NCI-H2171 treated with DMSO at 0.1 percent for 48 hours (cell line): ENCODE results near the gene NKAIN2.
A peak's percentile ranks its signal among the peaks of the same experiment; 100 is the strongest.
"Not testable (repeated sequence)": the region's sequence is repeated elsewhere in the genome, so short reads cannot be mapped to it uniquely, and the experiment has no call there.

ENCODE experiments used
- DNase-seq: peaks from one replicate; lab custom pipeline; 2025; lab: John Stamatoyannopoulos, UW

Gene NKAIN2

DNA sequence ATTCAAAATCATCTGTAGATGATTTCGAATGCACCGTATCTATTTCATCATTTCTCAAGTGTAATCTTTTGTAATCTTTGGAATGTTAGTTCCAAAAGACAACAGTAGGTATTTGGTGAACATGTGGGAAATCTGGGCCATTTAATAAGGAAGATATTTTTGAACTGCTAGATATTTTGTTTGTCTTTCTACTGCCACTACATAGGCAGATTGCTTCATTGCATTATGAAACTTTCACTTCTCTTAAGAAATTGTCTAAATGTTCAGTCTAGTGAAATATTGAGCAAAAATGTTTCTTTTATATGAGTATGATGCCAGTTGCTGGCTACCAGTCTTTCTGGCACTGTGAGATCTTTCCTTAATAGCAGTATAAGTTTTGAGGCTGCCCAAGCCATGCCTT is 630.8 kb downstream of the NKAIN2 start:
- DNase-seq: no peak

DNA sequence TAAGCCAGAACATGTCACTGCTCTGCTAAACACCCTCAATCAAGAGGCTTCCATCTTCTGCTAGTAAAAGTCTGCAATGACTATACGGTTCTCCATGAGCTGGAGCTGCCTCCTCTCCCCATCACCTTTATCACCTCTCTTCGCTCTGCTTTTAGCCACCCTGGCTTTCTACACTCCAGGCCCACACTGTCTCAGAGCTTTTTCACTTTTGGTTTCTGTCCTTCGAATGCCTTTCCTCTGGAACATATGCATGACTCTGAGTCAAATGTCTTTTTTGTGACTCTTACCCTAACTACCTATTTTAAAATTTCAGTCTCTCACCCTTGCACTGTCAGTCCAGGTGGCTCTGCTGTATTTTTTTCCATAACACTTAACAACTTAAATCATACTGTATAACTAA is 633.1 kb downstream of the NKAIN2 start:
- DNase-seq: no peak

DNA sequence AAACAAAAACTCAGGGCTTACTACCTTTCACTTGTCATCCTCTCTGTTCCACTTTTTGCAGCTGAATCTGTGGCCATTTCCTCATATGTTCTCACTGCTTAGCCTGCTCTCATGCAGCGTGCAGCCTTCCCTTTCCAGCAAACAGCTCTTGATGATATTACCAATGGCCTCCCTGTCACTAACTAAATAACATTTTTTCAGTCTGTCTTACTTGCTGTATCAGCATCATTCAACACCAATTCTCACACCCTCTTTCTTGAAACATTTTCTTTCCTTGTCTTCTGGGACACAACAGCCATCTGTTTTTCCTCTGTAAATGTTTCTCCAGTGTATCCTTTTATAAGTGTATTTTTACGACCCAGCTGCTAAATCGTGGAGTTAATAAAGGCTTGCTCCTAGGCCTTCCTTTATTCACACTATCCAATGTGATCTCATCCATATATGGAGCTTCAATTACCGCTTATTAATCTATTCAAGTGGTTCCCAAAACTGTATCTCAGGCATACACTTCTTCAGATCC is 634.9 kb downstream of the NKAIN2 start:
- peak; percentile 67 for DNase-seq

GRCh38 chr6:124441450-124441849 is 637.8 kb downstream of the NKAIN2 start:
- peak; percentile 43 for DNase-seq

DNA sequence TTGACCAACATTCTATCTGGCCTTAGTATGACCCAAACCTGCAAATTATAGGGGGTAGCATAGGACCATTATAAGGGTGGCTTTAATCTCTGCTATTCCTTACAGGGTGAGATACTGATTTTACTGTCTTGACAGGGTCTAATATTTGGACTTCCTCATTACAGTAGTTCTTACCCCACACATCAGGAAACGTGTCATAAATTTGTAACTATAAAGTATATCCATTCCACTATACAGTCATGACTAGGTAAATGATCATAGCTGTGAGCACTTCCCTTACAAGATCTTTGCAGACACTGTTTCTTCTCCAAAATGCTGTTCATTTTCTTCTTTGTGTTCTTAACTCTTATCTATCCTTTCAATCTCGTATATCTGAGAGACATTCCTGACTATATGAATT is 639.9 kb downstream of the NKAIN2 start:
- DNase-seq: no peak

DNA sequence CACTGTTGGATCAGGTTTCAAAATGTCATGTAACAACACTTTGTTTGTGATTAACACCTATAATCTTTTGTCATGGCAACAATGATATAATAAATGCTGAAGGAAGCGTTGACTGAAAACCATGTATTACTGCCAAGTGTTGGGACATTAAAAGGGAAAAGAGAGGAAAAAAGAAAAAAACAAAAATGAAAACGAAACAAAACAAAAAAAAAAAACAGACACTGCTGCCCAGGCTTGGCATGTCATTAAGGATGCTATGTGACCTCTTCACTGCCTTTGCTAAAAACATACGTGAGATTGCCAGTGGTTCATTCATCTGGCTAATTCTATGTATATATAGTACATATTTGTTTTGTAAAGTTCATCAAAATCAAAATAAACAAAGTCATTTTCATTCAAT is 641.9 kb downstream of the NKAIN2 start:
- no peak for DNase-seq

DNA sequence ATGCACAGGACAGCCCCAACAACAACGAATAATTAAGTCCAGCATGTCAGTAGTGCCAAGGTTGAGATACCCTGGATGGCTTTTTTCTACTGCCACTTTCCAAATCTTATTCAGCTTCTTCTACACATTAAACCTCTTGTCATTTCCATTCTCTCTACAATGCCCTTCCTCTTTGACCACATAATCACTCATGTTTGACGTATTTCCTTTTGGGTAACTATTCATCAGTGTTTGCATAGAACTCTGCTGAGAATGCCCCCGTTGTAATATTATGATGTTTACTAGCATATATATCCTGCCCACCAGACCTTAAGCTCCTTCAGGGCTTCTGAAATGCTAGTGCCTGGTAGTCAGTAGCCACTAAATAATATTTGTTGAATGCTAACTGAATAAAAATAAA is 643.3 kb downstream of the NKAIN2 start:
- DNase-seq: no peak

GRCh38 chr6:124459268-124459667 is 655.6 kb downstream of the NKAIN2 start:
- no peak for DNase-seq

DNA sequence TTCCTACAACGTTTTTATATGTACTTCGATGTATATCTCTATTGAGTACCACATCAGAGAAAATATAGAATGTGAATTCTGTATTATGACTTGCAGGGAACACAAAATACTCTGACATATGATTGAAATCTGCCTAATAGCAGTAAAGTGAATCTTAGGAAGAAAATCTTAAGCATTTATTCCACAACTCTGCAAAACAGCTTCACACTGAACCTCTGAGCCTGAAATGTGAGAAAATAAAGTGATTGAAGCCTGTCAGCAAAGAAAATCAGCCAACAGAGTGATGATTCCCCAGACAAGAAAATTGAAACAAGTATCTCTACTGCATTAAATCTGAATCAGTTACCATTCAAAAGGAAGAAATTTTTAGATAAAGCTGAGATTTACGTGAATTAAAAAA is 659.1 kb downstream of the NKAIN2 start:
- peak; percentile 28 for DNase-seq

GRCh38 chr6:124463271-124463670 is 659.6 kb downstream of the NKAIN2 start:
- peak; percentile 94 for DNase-seq

DNA sequence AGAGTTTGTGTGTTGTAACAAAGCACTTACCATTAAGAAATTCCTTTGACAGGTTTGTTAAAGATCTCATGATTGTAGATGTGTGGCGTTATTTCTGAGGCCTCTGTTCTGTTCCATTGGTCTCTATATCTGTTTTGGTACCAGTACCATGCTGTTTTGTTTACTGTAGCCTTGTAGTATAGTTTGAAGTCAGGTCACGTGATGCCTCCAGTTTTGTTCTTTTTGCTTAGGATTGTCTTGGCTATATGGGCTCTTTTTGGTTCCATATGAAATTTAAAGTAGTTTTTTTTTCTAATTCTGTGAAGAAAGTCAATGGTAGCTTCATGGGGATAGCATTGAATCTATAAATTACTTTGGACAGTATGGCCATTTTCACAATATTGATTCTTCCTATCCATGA is 660.9 kb downstream of the NKAIN2 start:
- not testable (repeated sequence) for DNase-seq

- no peak for DNase-seq
Measured at GRCh38 chr6:124466949-124467348, 663.3 kb downstream of the NKAIN2 start.

GRCh38 chr6:124467366-124467765 is 663.7 kb downstream of the NKAIN2 start:
- no peak for DNase-seq

- DNase-seq: peak; percentile 17
Measured at GRCh38 chr6:124470803-124471202, 667.1 kb downstream of the NKAIN2 start.

DNA sequence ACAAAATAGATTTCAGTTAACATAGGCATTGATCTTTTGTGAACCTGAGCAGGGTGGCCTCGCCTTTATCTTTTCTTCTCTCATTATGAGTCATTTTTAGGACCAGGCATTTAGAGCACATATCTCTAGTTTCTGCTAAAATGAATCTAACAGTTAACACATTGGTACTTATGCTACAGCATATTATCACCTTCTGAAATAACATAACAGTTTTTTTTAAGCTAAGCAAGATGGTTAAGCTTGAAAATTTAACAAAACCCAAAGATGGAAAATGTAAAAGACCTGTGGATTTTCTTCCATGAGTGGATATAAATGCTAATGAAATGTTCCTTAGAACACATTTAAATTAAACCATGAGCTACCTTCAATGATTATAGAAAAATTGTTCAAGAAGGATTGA is 671.5 kb downstream of the NKAIN2 start:
- no peak for DNase-seq

DNA sequence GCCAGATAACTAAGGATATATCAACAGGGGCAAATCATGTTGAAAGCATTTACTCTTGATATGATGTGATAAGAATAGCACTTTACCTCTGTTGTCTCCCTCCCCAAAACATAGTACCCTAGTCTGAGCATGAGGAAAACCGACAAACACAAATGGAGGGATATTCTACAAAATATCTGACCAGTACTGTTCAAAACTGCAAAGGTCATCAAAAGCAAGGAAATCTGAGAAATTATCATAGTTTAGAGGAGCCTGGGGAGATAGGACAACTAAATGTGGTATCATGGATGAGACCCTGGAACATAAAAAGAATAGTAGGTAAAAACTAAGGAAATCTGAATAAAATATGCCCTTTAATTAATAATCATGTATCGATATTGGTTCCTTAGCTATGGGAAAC is 675.2 kb downstream of the NKAIN2 start:
- no peak for DNase-seq

DNA sequence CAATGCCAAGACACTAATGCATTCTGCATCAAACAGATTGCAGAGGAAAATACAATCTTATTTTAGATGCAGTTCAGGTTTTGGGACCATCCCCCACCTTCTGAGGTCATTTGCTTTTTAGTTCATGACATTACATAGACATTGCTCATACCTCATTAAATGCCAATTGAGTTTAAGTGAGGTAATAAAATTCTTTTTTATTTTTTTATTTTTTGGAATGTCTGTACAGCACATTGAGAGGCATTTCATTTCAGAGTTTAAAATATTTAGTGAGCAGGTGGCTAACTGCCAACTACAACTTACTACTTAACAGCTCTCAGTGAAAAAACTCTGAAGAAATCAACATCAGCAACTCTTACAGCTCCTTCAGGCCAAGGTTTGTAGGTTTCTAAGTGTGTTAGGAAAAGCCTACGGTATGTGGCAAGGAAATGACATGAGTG is 676.3 kb downstream of the NKAIN2 start:
- DNase-seq: no peak

GRCh38 chr6:124482071-124482491 is 678.4 kb downstream of the NKAIN2 start:
- no peak for DNase-seq

- no peak for DNase-seq
Measured at GRCh38 chr6:124487623-124488431, 684.2 kb downstream of the NKAIN2 start.

DNA sequence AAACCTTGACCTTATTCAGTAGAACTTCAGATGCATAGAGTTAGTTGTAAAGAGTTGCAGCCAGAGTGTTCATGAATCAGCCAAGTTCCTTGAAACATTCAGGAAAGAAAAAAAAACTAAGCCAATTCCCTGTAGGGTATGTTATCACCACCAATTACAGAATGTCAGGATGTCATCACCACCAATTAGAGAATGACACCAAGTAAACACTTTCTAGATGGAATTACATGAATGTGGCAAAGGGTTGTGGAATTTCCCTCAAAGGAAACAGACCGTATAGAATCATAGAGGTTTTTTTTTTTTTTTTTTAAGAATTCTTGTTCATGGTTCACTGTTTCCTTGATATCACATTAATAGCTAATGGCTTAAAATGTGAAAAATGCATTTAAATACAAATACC is 686.5 kb downstream of the NKAIN2 start:
- DNase-seq: peak; percentile 6

DNA sequence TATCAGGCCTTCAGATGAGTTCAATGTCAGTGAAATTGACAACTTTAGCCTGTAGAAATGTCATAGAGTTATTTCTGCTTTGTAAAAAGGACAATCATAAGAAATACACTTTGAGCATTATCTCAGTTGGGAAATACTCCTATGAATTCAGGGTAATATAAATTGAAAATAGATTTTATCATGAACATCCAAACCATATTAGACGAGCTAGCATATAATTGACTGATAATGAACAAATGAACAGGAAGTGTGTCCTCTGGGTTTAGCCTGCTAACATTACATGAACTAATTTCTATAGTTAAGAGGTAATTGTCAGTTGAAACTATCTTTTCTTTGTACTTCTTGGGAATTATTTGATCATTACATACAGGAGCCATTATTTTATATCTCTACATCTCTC is 689.6 kb downstream of the NKAIN2 start:
- DNase-seq: no peak

- no peak for DNase-seq
Measured at GRCh38 chr6:124494956-124495664, 691.4 kb downstream of the NKAIN2 start.

DNA sequence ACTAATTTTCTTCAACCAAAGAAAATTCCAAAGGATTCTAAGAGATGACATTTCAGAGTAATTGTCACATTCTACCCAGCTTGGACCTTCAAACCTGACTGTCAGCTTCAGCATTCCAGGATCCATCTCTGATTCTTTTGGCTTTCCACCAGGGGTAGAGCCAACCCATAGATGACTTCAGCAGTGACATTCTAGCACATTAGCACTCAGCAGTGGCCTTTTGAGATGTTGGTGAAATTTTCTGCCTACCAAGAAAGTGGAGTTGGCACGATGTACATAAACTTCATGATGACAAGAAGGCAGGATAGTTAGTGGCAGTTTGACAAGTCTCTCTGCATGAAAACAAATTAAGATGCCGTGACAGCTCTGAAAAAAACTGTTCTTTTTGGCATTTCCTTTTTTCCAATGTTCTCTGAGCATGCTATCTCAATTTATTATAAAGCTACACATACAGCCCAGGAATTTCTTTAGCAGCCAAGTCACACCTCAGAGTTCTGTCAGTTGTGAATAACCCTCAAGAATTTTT is 692.1 kb downstream of the NKAIN2 start:
- DNase-seq: no peak
